Lower leg skin (tissue), 4 donors: ENCODE results near the gene BTNL9. TPM values are rescaled to one million over a fixed set of nuclear protein-coding genes. Genes with fewer than 3 reads are reported as not detected.

ENCODE experiments used
- DNase-seq, 2 donors: peaks; one replicate each; pipeline ENCODE4 v3.0.0-alpha.2; 2019; ENCODE audit warnings: low spot score in 2 of 2
- H3K4me3 ChIP-seq: fragments of 200-600 bp; sonication (generic); 2 replicates; pipeline ENCODE4 v1.5.1; 2017; ENCODE audit warnings: mild to moderate bottlenecking, low read depth; ENCODE audit not compliant: poor library complexity, severe bottlenecking
- CTCF ChIP-seq, 3 donors: fragments of 450-650 bp; IDR thresholded peaks; one replicate each; pipeline ENCODE4 v1.5.1; 2016; ENCODE audit warnings: antibody characterized with exemption in 3 of 3, mild to moderate bottlenecking in 3 of 3, moderate library complexity in 2 of 3
- POLR2A ChIP-seq, 2 donors: fragments of 450-650 bp; IDR thresholded peaks; one replicate each; pipeline ENCODE4 v1.6.1; 2016 to 2017; ENCODE audit warnings: antibody characterized with exemption in 2 of 2, mild to moderate bottlenecking in 1 of 2, moderate library complexity in 1 of 2
- WGBS, 2 donors: methylation state at CpG; one replicate each; pipeline ENCODE4 v1.1.5; 2018; 5-methylcytosine and 5-hydroxymethylcytosine counted together
- intact Hi-C: fragments of 100-400 bp; cut with DNase I; formaldehyde crosslinking; loops from one replicate; pipeline ENCODE4 v1.15.0; 2023; ENCODE audit warnings: low total_unique reads
- total RNA-seq, 4 donors: library from RNA; depleted of rRNA; stranded (reverse); fragments of >200 nt; gene quantifications; one replicate each; pipeline ENCODE4 v1.1.0, GENCODE V29; 2016

The BTNL9 gene
- total RNA-seq, 4 donors from 2014 or later = 11.7 to 26.6 (median 16.2) TPM

DNA sequence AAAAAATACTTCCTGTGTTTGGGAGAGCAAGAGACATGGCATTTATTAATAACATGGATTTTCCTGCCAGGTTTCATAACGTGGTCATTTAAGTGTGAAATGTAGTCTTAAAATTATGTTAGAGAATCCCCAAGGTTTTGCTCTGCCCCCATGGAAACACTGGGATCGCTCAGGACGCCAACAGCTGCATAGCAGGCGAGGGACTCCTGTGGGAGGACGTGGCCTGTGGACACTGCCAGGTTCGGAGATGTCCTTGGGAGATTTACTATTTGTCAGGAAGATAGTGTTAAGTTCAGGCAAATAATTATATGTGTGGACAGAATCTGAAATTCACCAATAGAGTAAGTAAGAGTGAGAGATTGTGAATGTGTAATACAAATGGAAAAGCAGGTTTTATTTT, 977 bp downstream of the BTNL9 start:
- peak in 1 of 2 donors; percentile 40 for DNase-seq
- intact Hi-C loops = no loop called here
- 50 to 53% methylated on average over 6 of the region's 6 CpGs for WGBS, 2 donors
- H3K4me3 ChIP-seq = no peak overlapping the region
- TF ChIP-seq POLR2A (IDR thresholded peaks at IDR 0.05) (no peak), CTCF (IDR thresholded peaks at IDR 0.05) (no peak)

DNA sequence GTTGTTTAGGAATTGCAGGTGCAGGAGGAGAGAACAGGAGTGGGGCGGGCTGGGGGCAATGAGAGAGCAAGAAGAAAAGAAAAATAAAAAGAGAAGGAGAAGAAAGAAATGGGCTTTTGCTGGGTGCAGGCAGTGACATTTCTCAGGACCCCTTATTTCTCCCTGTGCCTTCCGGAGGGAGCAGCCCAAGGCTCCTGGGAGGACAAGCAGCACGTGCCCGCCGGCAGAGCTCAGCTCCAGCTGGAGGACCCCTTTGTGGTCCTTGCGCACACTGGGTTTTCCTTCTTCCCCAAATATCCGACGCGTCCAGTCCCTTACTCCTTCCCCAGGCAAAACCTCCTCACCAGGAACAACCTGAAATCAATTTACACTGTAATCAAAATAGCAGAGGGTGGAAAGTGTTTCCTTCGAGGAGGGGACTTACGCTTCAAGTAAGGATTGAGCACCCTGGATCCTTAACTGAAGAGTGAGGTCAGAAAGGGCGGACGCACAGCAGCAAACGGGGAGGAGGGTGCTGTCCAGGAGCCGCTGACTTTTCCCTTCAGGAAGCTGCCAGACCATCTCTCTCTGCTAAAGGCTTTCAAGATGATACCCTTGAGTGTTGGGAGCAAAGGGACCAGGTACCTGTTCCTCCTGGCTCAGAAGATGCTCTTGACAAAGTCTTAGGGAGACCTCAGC, 2.1 kb downstream of the BTNL9 start:
- no peak overlapping the region for H3K4me3 ChIP-seq
- 61 to 76% methylated on average over 15 of the region's 15 CpGs for WGBS, 2 donors
- TF ChIP-seq POLR2A (IDR thresholded peaks at IDR 0.05) (no peak), CTCF (IDR thresholded peaks at IDR 0.05) (no peak)
- DNase-seq = peak in 1 of 2 donors; percentile 61
- intact Hi-C loops = no loop called here

GRCh38 chr5:181042722-181043121, 2.7 kb downstream of the BTNL9 start:
- TF ChIP-seq CTCF (IDR thresholded peaks at IDR 0.05) (no peak), POLR2A (IDR thresholded peaks at IDR 0.05) (no peak)
- intact Hi-C loops = no loop called here
- DNase-seq = peak in 1 of 2 donors; percentile 42
- 68 to 69% methylated on average over 11 of the region's 11 CpGs for WGBS, 2 donors
- no peak overlapping the region for H3K4me3 ChIP-seq

GRCh38 chr5:181043285-181044092, 3.4 kb downstream of the BTNL9 start:
- WGBS, 2 donors = 71 to 72% methylated on average over 12 of the region's 12 CpGs
- no peak for TF ChIP-seq POLR2A (IDR thresholded peaks at IDR 0.05)
- no peak for TF ChIP-seq CTCF (IDR thresholded peaks at IDR 0.05)
- H3K4me3 ChIP-seq = no peak overlapping the region

DNA sequence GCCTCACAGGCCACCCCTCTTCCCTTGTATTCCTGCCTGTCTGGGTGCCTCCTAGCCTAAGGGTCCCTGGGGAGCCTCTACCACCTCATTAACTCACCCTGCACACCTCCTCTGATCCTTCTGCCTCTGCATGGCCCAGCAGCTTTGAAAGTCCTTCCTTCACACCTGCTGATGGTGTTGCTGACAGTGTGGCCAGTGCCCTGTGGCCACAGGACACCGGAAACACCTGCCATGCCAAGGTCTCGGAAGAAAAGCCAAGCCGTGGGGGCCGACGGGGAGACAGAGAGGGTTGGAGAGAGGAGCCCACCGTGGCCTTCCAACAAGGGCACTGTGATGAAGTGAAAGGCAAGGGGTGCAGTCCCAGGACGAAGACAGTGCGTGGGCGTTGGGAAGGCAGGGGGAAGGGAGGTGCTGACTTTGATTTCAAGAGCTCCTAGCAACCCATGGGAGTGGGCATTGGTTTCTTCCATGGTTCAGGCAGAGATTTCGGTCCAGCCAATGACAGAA, 4.1 kb downstream of the BTNL9 start:
- intact Hi-C loops = no loop called here
- peak in 1 of 2 donors; percentile 67 for DNase-seq
- 79 to 85% methylated on average over 10 of the region's 10 CpGs for WGBS, 2 donors
- no peak overlapping the region for H3K4me3 ChIP-seq
- TF ChIP-seq CTCF (IDR thresholded peaks at IDR 0.05) = no peak
- no peak for TF ChIP-seq POLR2A (IDR thresholded peaks at IDR 0.05)

More at GRCh38 chr5:181043285-181044092, 3.4 kb downstream of the BTNL9 start:
- peak in 1 of 2 donors; percentile 70 for DNase-seq
- intact Hi-C loops = no loop called here
